Measurements from ENCODE around the gene TMEM51.

The TMEM51 gene

DNA sequence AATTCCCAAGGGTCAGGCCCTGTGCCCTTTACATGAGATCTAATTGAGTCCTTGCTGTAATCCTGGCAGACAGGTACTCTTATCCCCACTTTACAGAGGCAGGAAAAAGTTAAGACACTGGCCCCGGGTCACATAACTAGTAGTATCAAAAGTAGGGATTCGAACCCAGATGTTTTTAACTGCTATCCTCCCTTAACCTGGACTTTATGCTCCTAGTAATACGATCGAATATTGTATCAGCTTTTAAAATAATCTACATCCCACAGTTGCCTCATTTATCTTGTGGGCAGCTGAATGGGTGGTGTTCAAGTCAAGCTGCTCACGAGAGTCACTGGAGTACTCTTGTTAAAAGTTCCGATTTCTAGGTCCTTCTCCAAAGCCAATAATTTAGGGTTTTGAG is 25.5 kb upstream of the TMEM51 start:
- DNase-seq (ENCODE audit: low read depth, low spot score) = no peak

DNA sequence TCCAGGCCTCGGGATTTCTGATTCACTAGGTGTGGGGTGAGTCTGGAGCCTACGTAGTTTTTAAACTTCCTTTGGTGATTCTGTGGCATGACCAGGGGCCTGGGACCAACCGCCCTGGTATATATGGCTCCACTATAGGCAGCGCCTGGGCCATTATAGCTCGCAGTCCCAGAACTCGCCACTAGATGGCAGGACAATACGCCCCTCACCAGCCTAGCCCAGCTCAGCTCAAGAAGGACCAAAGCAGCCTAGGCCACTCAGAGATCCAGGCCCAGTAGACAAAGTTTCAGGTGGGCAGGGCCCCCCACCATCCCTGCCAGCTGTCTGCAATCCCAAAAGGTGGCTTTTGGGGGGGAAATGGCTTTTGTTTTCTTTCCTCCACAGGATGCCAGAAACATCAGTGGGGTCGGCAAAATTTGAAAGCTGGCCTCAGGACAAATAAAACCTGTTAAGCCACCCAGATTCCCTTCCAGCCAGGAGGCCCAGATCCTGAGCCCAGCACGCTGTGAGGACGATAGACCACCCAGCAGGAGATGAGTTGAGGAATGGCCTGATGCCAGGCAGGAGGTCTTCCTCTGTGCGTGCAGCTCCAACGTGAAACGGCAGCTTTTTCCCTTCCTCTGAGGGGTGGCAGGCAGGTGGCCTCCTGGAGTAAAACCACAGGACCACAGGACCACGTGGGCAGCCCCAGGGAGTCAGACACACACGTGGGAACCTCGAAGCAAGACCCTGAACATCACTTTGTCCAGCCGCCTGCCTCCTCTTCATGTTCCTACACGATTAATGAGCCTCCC is 24.8 kb upstream of the TMEM51 start:
- DNase-seq (ENCODE audit: low read depth, low spot score) = peak; percentile 98

- DNase-seq (ENCODE audit: low read depth, low spot score) = no peak
Observed at GRCh38 chr1:15129944-15130343, 23.6 kb upstream of the TMEM51 start.

DNA sequence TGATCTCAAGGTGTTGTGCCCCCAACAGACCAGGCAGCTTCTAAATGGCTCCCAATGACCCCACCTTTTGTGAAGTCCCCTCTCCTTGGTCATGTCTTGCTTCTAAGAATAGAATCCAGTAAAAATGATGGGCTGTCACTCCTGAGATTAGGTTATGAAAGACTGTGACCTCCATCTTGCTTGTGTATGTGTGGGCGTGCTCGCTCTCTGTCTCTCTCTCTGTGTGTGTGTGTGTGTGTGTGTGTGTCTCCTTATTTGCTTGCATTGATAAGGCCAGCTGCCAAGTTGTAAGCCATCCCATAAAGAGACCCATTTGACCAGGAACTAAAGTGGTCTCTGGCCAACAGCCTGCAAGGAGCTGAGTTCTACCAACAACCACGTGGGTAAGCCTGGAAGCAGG is 22.9 kb upstream of the TMEM51 start:
- no peak for DNase-seq (ENCODE audit: low read depth, low spot score)

- DNase-seq (ENCODE audit: low read depth, low spot score) = no peak
Observed at GRCh38 chr1:15132965-15133364, 20.6 kb upstream of the TMEM51 start.

DNA sequence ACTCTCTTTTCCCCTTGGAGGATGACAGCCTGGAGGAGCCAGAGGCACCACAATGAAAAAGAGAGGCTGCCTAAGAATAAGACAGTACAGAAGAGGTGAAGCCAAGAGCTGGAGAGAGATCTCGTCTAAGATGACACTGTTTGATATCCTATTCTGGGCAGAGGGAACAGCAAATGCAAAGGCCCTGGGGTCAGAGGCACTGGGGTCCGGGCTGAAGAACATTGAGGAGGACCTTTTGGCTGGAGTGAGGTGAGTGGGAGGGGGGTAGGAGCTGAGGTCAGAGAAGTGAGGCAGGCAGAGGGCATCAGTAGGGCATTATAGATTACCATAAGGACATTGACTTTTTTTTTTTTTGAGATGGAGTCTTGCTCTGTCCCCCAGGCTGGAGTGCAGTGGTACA is 19.3 kb upstream of the TMEM51 start:
- no peak for DNase-seq (ENCODE audit: low read depth, low spot score)

GRCh38 chr1:15135604-15136003 is 17.9 kb upstream of the TMEM51 start:
- peak; percentile 66 for DNase-seq (ENCODE audit: low read depth, low spot score)

DNA sequence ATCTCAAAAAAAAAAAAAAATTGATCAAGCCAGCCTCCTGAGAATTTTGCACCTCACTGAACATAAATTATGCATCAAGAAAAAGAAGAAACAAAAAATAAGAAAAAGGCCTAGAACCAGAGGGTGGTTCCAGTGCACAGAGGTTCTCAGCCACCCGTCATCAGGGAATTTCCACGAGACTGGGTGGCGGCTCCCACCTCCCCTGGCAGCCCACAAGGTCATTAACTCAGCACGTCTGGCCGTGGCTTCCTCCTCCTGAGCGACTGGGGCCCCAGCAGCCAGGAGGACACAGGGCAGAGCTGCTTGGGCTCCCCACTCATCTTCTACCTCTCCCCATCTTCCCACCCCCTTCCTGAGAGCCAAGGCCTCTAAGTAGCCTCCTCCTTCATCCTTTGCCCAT is 15.7 kb upstream of the TMEM51 start:
- DNase-seq (ENCODE audit: low read depth, low spot score) = no peak

- DNase-seq (ENCODE audit: low read depth, low spot score) = peak; percentile 99
Observed at GRCh38 chr1:15139654-15140350, 13.7 kb upstream of the TMEM51 start.

GRCh38 chr1:15141935-15142539 is 11.5 kb upstream of the TMEM51 start:
- DNase-seq (ENCODE audit: low read depth, low spot score) = no peak

- DNase-seq (ENCODE audit: low read depth, low spot score) = no peak
Observed at GRCh38 chr1:15145327-15145726, 8.2 kb upstream of the TMEM51 start.

- no peak for DNase-seq (ENCODE audit: low read depth, low spot score)
Observed at GRCh38 chr1:15146142-15146680, 7.3 kb upstream of the TMEM51 start.

- DNase-seq (ENCODE audit: low read depth, low spot score) = peak; percentile 69
Observed at GRCh38 chr1:15146971-15147376, 6.6 kb upstream of the TMEM51 start.

DNA sequence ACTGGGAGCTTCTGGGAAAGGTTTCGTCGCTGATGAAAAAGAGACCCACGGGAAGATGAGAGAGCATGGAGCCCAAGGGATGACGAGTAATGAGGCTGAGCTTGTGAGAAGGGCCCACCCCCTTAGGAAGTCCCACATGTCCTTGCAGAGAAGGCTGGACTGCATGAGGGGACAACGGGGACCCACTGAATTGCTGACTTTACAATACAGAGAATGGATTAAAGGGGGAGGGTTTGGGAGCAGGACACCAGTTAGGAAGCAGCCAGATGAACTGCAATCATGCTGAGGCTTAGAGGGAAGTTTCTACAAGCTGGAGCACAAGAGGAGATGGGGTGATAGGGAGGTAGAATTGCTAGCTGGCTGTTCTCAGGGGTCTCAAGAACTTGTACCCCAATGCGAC is 5.5 kb upstream of the TMEM51 start:
- DNase-seq (ENCODE audit: low read depth, low spot score) = no peak

GRCh38 chr1:15148475-15148874 is 5.1 kb upstream of the TMEM51 start:
- DNase-seq (ENCODE audit: low read depth, low spot score) = no peak

GRCh38 chr1:15148941-15149340 is 4.6 kb upstream of the TMEM51 start:
- DNase-seq (ENCODE audit: low read depth, low spot score) = no peak

DNA sequence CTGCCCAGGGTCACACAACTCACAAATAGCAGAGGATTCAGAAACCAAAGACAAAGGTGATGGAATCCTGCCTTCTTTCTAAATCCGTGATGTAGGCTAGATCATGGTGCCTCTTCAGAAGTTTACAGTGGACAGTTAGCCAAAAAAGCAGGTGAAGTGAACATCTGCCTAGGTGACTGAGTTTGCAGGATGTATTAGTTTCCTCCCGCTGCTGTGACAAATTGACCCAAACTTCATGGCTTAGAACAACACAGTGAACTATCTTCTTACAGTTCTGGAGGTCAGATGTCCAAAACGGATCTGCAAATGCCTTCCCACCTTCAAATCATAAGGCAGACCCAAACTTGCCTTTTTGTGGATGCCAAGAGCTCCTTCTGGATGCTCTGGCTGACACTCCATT is 3.2 kb upstream of the TMEM51 start:
- DNase-seq (ENCODE audit: low read depth, low spot score) = no peak

DNA sequence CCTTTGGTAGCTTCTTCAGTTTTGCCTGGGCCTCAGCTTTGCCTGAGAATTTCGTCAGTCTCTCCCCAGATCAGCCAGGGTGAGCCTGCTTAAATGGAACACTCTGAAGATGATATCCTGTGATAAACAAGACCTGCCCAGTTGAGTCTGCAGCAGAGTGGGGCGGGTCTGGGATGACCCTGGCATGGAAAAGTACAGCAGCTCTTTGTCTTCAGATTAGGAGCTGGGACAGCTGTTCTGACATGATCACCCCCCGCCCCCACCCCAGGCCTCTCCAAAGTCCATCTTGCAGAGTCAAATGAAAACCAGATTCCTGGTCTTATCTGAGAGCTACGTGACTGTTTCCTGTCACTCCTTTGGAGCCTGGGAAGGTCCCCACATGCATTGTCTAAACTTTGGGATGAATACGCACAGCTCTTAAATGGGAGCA is 2.2 kb upstream of the TMEM51 start:
- DNase-seq (ENCODE audit: low read depth, low spot score) = peak; percentile 82

DNA sequence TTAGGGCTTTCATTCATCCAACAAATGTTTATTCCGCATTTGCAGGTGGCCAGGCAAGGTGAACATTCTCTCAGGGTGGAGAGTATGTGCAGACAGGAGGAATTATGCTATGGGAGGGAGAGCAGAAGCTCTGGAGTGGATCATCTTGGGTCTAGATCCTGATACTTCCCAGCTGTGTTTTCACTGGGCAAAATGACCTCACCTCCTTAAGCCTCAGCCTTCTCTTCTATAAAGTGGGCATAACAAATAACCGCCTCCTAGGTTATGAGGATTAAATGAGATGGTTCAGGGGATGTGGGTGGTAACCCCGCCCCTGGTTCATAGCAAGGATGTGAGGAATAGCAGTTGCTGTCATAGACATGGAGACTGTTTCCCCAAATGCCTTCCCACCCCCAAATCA is 1.7 kb upstream of the TMEM51 start:
- no peak for DNase-seq (ENCODE audit: low read depth, low spot score)

DNA sequence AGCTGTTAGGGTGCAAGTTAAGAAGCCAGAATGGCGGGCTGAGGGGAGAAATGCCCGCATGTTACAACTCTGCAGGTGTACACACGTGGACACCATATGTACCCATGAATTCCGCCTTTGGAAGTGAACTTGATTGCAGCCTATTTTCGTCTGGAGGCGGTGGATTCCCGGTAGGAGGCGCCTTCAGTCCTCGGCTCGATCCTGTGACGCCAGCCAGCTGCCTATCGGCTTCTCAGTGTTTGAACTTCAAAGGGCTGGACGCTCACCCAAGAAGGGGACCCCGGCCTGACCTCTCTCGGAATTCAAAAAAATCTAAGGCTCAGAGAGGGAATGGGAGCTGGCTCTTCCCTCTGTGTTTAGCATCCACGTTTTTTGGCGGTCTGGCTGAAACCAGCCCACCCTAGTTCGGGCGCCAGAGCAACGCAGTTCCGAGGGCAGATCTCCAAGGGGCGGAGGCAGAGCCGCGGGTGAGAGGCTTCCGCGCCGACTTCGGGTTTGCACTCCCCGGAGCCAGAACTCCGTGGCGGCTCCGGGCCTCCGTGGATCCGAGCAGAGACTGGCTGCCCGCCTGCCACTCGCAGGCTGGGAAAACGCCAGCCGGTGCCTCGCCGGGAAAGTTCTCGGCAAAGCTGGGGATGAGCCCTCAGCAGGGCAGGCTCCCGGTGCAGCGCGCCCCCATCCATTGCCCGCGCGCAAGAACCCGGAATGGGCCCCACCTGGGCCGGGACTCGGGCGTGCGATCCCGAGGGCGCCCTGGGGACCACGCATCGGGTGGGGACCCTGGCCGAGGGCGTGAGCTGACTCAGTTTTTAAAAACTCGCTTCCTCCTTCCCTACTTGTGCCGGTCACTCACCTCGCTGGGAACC is 996 bp upstream of the TMEM51 start:
- peak; percentile 90 for DNase-seq (ENCODE audit: low read depth, low spot score)

DNA sequence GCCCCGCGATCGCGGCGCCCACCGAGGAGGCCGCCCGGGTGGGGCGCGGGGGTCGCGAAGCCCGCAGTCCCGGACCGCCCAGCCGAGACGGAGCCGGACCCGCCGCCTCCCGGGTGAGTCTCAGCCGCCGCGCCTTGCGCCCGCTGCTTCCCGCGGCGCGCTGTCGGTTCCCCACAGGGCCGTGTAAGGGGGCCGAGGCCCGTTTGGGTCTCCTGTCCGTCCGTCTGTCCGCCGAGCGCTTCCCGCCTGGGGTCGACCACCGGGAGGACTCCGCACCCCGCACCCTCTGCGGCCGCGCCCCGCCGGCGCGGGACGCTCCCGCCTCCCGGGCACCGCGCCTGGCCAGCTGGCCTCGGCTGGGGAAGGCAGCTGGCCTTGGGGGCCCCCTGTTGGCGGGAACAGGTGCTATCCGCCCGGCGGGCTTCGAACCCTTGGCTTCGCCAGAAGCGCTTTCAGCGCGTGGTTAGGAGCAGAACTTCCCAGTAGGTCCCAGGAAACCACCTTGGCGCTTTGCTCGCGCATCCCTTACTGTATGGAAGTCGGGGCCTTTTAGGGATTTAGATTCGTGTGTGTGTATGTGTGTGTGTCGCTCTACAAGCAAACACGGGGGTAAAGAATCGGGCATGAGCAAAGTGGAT is 414 bp downstream of the TMEM51 start:
- DNase-seq (ENCODE audit: low read depth, low spot score) = peak; percentile 84
